OCI-LY7 (cell line): ENCODE results near the gene GRID2. TPM values are rescaled to one million over a fixed set of nuclear protein-coding genes. Genes with fewer than 3 reads are reported as not detected.

Source experiments
- BruUV-seq: library from RNA; stranded (reverse); fragments of 400-500 nt; replicated peaks from 2 replicates; lab custom pipeline; 2021; lab: Mats Ljungman, UMichigan
- CTCF ChIA-PET: fragments of 300-600 bp; sonication (Branson Sonifier 250); formaldehyde crosslinking; loops from one replicate; lab custom pipeline; 2022; ENCODE audit warnings: antibody characterized with exemption; ENCODE audit not compliant: unreplicated experiment; lab: Charles Lee
- POLR2A ChIA-PET: fragments of 300-600 bp; sonication (Branson Sonifier 250); formaldehyde crosslinking; loops from one replicate; lab custom pipeline; 2022; ENCODE audit warnings: antibody characterized with exemption; lab: Charles Lee
- DNase-seq: peaks from one replicate; pipeline ENCODE4 v3.0.0-alpha.2; 2015; ENCODE audit warnings: low spot score
- H2AFZ ChIP-seq: fragments of 200-600 bp; sonication (generic), shearing (Covaris generic); 2 replicates; pipeline ENCODE4 v1.6.1; 2014; ENCODE audit warnings: mild to moderate bottlenecking, antibody characterized with exemption, low read length, moderate library complexity
- H3K27ac ChIP-seq: fragments of 200-600 bp; sonication (generic); 2 replicates; pipeline ENCODE4 v1.5.1; 2014; ENCODE audit warnings: mixed run types, low read depth, mild to moderate bottlenecking, moderate library complexity, low read length, inconsistent platforms; ENCODE audit not compliant: poor library complexity, severe bottlenecking
- H3K36me3 ChIP-seq: fragments of 200-600 bp; sonication (generic); 2 replicates; pipeline ENCODE4 v1.6.1; 2014; ENCODE audit warnings: mild to moderate bottlenecking, antibody characterized with exemption, low read length, moderate library complexity, mixed read lengths; ENCODE audit not compliant: insufficient read depth
- H3K4me1 ChIP-seq: fragments of 200-600 bp; sonication (generic); 2 replicates; pipeline ENCODE4 v1.5.1; 2014; ENCODE audit warnings: mild to moderate bottlenecking, low read length; ENCODE audit not compliant: insufficient read depth, poor library complexity, severe bottlenecking
- H3K4me2 ChIP-seq: fragments of 200-600 bp; sonication (generic); 2 replicates; pipeline ENCODE4 v1.6.1; 2014; ENCODE audit warnings: mild to moderate bottlenecking, low read length
- H3K4me3 ChIP-seq: fragments of 200-600 bp; sonication (generic); 2 replicates; pipeline ENCODE4 v1.5.1; 2014; ENCODE audit warnings: mild to moderate bottlenecking, low read depth, low read length; ENCODE audit not compliant: poor library complexity, severe bottlenecking
- H3K79me2 ChIP-seq: fragments of 200-600 bp; sonication (generic); 2 replicates; pipeline ENCODE4 v1.6.1; 2016; ENCODE audit warnings: low read depth, mild to moderate bottlenecking, low read length, moderate library complexity, mixed read lengths; ENCODE audit not compliant: insufficient read depth
- H3K9me2 ChIP-seq: fragments of 200-600 bp; sonication (generic); 2 replicates; pipeline ENCODE4 v1.6.1; 2016; ENCODE audit warnings: mild to moderate bottlenecking, low read length, mixed read lengths; ENCODE audit not compliant: insufficient read depth
- H3K9me3 ChIP-seq: fragments of 200-600 bp; sonication (generic); 2 replicates; pipeline ENCODE4 v1.6.1; 2014; ENCODE audit warnings: mild to moderate bottlenecking, mixed run types, low read length, mixed read lengths
- H4K20me1 ChIP-seq: fragments of 200-600 bp; sonication (generic); 2 replicates; pipeline ENCODE4 v1.6.1; 2014; ENCODE audit warnings: mild to moderate bottlenecking, antibody characterized with exemption, low read length, moderate library complexity, mixed read lengths; ENCODE audit not compliant: insufficient read depth
- EZH2phosphoT487 ChIP-seq: fragments of 200-600 bp; sonication (generic); IDR thresholded peaks from 2 replicates; pipeline ENCODE4 v1.6.1; 2018; ENCODE audit warnings: low read depth, borderline replicate concordance, mild to moderate bottlenecking, mixed run types, antibody characterized with exemption, low read length, moderate library complexity, mixed read lengths
- intact Hi-C: fragments of 100-400 bp; cut with micrococcal nuclease; formaldehyde crosslinking; loops from one replicate; pipeline ENCODE4 v1.10.0; 2022; ENCODE audit not compliant: unreplicated experiment
- total RNA-seq, 2 experiments: library from RNA; depleted of rRNA in 1 of 2; stranded (reverse); fragments of >200 nt in 1 of 2; shearing (Covaris generic) in 1 of 2; gene quantifications; 2 replicates each; pipeline ENCODE4 v1.2.3, GENCODE V29; 2014 to 2022
- TF ChIP-seq, protein P1 (sequence below): fragments of 200-600 bp; sonication (generic); conservative IDR thresholded peaks from 2 replicates; pipeline ENCODE4 v1.5.1; 2014; ENCODE audit warnings: mild to moderate bottlenecking, antibody characterized with exemption, low read length, moderate library complexity, mixed read lengths

GRID2 gene
- total RNA-seq, 2 experiments from 2014 or later: not detected

DNA sequence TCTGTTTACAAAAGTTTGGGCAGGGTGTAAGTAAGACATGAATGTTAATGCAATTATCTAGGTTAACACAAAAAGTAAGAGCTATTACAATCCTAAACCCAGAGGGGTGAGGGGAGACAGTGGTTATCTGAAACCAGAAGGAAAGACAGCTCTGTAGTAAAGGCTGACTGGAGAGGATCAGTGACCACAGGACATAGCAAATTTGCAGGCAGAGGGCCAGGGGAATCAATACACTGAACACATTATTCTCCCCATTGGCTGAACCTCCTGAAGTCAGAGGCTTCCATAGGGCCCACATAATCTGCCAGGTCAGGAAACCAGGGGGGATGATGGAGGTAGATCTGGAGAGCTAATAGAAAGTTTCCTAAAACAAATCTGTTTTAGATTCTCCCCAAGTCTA lies 835.4 kb downstream of the GRID2 start:
- no peak overlapping the region for H3K4me3 ChIP-seq
- H2AFZ ChIP-seq: no peak overlapping the region
- ChIA-PET CTCF (no interaction called here), POLR2A (interaction anchor here (0.6 kb wide), 1 partner anchor 55 kb away, joined by 5 read pairs; no protein-coding TSS in a partner anchor)
- H3K4me2 ChIP-seq: no peak overlapping the region
- H4K20me1 ChIP-seq: no peaks in the 10 kb centered on the region
- no peaks in the 10 kb centered on the region for H3K36me3 ChIP-seq
- no peaks in the 10 kb centered on the region for H3K9me2 ChIP-seq
- H3K27ac ChIP-seq: no peak overlapping the region
- no peak for DNase-seq
- no peaks in the 10 kb centered on the region for H3K79me2 ChIP-seq
- BruUV-seq: no TSS peak
- intact Hi-C loops: no loop called here
- TF ChIP-seq, protein P1, sequence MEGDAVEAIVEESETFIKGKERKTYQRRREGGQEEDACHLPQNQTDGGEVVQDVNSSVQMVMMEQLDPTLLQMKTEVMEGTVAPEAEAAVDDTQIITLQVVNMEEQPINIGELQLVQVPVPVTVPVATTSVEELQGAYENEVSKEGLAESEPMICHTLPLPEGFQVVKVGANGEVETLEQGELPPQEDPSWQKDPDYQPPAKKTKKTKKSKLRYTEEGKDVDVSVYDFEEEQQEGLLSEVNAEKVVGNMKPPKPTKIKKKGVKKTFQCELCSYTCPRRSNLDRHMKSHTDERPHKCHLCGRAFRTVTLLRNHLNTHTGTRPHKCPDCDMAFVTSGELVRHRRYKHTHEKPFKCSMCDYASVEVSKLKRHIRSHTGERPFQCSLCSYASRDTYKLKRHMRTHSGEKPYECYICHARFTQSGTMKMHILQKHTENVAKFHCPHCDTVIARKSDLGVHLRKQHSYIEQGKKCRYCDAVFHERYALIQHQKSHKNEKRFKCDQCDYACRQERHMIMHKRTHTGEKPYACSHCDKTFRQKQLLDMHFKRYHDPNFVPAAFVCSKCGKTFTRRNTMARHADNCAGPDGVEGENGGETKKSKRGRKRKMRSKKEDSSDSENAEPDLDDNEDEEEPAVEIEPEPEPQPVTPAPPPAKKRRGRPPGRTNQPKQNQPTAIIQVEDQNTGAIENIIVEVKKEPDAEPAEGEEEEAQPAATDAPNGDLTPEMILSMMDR: no peak
- TF ChIP-seq EZH2phosphoT487: no peak
- no peaks in the 10 kb centered on the region for H3K4me1 ChIP-seq
- H3K9me3 ChIP-seq: no peaks in the 10 kb centered on the region

DNA sequence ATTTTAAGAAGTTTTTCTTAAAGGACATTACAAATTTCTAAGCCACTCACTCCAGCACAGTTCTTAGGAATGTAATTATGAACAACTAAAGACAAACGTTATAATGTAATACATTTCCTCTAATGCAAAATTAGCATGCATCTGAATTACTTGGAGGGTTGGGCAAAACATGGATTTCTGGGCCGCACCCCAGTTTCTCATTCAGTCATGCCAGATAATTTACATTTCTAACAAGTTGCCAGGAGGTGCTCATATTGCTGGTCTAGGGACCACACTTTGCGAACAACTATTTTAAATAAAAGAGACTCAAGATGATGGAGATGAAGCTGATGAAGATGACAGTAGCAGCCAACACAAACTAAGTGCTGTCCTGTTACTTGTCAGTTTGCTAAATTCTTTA lies 840.1 kb downstream of the GRID2 start:
- no TSS peak for BruUV-seq
- Histone ChIP-seq H3K79me2 (no peaks in the 10 kb centered on the region), H3K4me2 (no peak overlapping the region), H3K9me2 (no peaks in the 10 kb centered on the region), H3K4me1 (no peaks in the 10 kb centered on the region), H3K27ac (no peak overlapping the region), H3K9me3 (no peaks in the 10 kb centered on the region), H3K36me3 (no peaks in the 10 kb centered on the region), H3K4me3 (no peak overlapping the region), H2AFZ (no peak overlapping the region), H4K20me1 (no peaks in the 10 kb centered on the region)
- ChIA-PET CTCF (no interaction called here), POLR2A (interaction anchor here (0.7 kb wide), 1 partner anchor 1526 kb away, joined by 3 read pairs; no protein-coding TSS in a partner anchor)
- DNase-seq: no peak
- intact Hi-C loops: no loop called here
- TF ChIP-seq EZH2phosphoT487: no peak
- TF ChIP-seq, protein P1: no peak

DNA sequence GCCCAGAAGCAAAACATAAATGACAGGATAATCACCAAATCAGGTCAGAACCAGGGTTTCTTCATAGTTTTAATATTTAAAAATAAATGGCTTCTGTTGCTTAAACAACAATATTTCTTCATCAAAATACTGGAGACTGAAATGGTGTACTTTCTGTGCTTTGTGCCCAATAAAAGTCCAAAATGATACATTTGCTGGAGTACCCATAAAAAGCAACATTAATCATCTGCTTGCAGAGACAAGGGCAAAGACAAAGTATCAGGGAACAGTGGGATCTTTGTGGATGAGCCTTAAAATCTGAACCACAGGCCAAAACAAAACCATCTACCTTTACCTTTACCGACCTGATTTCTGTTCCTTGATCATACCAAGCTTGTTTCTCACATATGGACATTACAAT lies 840.9 kb downstream of the GRID2 start:
- Histone ChIP-seq H3K36me3 (no peaks in the 10 kb centered on the region), H3K9me2 (no peaks in the 10 kb centered on the region), H3K4me1 (no peaks in the 10 kb centered on the region), H3K4me3 (no peak overlapping the region), H3K4me2 (no peak overlapping the region), H3K27ac (no peak overlapping the region), H4K20me1 (no peaks in the 10 kb centered on the region), H3K9me3 (no peaks in the 10 kb centered on the region), H2AFZ (no peak overlapping the region), H3K79me2 (no peaks in the 10 kb centered on the region)
- no peak for DNase-seq
- CTCF ChIA-PET: no interaction called here
- TF ChIP-seq EZH2phosphoT487: no peak
- TF ChIP-seq, protein P1: no peak
- no TSS peak for BruUV-seq
- intact Hi-C loops: no loop called here
- POLR2A ChIA-PET: interaction anchor here (1.0 kb wide), 1 partner anchor 20 kb away, joined by 4 read pairs; no protein-coding TSS in a partner anchor
